HEK293 (cell line): ENCODE measurements around the gene BACH2.

ENCODE experiments used
- CTCF ChIA-PET: fragments of 350-600 bp; formaldehyde crosslinking; extraction: SDS; loops from one replicate; lab custom pipeline; 2021; ENCODE audit warnings: antibody characterized with exemption; lab: Yijun Ruan, JAX
- POLR2A ChIA-PET: fragments of 300-600 bp; formaldehyde crosslinking; extraction: SDS; loops from one replicate; lab custom pipeline; 2020; ENCODE audit warnings: antibody characterized with exemption, inconsistent platforms; lab: Yijun Ruan, JAX
- H3K27ac ChIP-seq: fragments of 200-500 bp; sonication (Bioruptor generic); 2 replicates; pipeline ENCODE4 v1.5.1; 2014; ENCODE audit warnings: low read depth, low read length, control low read depth, inconsistent platforms; ENCODE audit errors: extremely low read depth
- H3K36me3 ChIP-seq, 2 experiments: fragments of 200-500 bp in 1 of 2; sonication (Bioruptor generic) in 1 of 2; 1 replicate in 1 of 2; 2 replicates in 1 of 2; pipeline ENCODE4 v1.5.1; 2014 to 2017; ENCODE audit warnings: inconsistent platforms in 2 of 2, low read length in 2 of 2; ENCODE audit not compliant: control insufficient read depth in 2 of 2, insufficient read depth in 1 of 2
- H3K4me1 ChIP-seq: fragments of 200-500 bp; sonication (Bioruptor generic); 2 replicates; pipeline ENCODE4 v1.5.1; 2014; ENCODE audit warnings: mild to moderate bottlenecking, low read length, inconsistent platforms; ENCODE audit not compliant: control insufficient read depth, insufficient read depth
- H3K4me3 ChIP-seq: 2 replicates; pipeline ENCODE4 v1.5.1; 2011; ENCODE audit warnings: low read depth, mild to moderate bottlenecking, control low read depth, low read length, moderate library complexity
- H3K9me3 ChIP-seq: fragments of 200-500 bp; sonication (Bioruptor generic); 2 replicates; pipeline ENCODE4 v1.5.1; 2014; ENCODE audit warnings: low read depth, low read length, inconsistent platforms; ENCODE audit not compliant: control insufficient read depth, insufficient read depth
- TF ChIP-seq, protein P1 (sequence below): fragments of 450-650 bp; formaldehyde crosslinking; IDR thresholded peaks from 2 replicates; pipeline ENCODE4 v1.5.1; 2016; ENCODE audit warnings: missing biosample characterization, missing genetic modification characterization

Gene BACH2

DNA sequence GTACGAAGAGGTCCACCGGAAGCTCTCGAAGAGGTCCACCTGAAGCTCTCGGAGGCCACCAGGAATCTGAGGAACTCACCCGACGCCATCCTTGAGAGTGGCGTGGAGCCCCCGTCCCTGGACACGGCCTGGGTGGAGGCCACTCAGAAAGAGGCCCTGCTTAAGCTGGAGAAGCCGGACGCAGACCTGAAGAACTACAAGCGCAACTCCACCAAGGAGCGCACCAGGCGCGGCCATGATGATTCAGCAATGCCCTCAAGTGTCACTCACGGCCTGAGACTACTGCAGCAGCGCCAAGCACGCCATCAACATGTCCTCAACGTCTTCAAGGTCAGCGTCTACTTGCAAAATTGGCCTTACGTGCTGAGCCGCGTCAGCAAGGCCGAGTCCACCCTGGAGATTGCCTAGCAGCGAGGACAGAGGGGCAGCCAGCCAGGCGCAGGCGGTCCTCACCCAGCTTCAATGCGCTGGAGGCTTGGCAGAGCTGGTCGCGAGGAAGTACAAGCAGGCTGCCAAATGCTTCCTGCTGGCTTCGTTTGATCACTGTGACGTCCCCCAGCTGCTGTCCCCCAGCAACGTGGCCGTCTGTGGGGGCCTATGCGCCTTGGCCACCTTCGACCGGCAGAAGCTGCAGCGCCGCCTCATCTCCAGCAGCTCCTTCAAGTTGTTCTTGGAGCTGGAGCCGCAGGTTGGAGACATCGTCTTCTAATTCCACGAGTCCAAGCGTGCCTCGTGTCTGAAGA, 410.1 kb downstream of the BACH2 start:
- H3K4me1 ChIP-seq = no peaks in the 10 kb centered on the region
- CTCF ChIA-PET = interaction anchor here (0.6 kb wide), 1 partner anchor 73 kb away, joined by 3 read pairs; no protein-coding TSS in a partner anchor
- no peaks in the 10 kb centered on the region for H3K9me3 ChIP-seq
- H3K27ac ChIP-seq = no peak overlapping the region
- H3K36me3 ChIP-seq = no peaks in the 10 kb centered on the region
- TF ChIP-seq, protein P1, sequence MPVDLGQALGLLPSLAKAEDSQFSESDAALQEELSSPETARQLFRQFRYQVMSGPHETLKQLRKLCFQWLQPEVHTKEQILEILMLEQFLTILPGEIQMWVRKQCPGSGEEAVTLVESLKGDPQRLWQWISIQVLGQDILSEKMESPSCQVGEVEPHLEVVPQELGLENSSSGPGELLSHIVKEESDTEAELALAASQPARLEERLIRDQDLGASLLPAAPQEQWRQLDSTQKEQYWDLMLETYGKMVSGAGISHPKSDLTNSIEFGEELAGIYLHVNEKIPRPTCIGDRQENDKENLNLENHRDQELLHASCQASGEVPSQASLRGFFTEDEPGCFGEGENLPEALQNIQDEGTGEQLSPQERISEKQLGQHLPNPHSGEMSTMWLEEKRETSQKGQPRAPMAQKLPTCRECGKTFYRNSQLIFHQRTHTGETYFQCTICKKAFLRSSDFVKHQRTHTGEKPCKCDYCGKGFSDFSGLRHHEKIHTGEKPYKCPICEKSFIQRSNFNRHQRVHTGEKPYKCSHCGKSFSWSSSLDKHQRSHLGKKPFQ (tag by site-specific recombination) = no peak
- TF ChIP-seq, all 188 proteins: peak for 0
- POLR2A ChIA-PET = no interaction called here
- H3K4me3 ChIP-seq = no peak overlapping the region
